BE2C (cell line): ENCODE results near the gene ADCK1.

Experiments
- DNase-seq: peaks from one replicate; pipeline ENCODE4 v3.0.0-alpha.2; 2020
- H3K27me3 ChIP-seq: fragments of 250-450 bp; sonication (Bioruptor Pico); 2 replicates; pipeline ENCODE4 v1.5.1; 2020; ENCODE audit warnings: mild to moderate bottlenecking
- H3K36me3 ChIP-seq: fragments of 250-450 bp; sonication (Bioruptor Pico); 2 replicates; pipeline ENCODE4 v1.5.1; 2020; ENCODE audit warnings: mild to moderate bottlenecking
- H3K4me1 ChIP-seq: fragments of 250-450 bp; sonication (Bioruptor Pico); 2 replicates; pipeline ENCODE4 v1.5.1; 2020
- H3K4me3 ChIP-seq: 2 replicates; pipeline ENCODE4 v1.5.1; 2011; ENCODE audit warnings: low read depth, low read length
- H3K9me3 ChIP-seq: fragments of 250-450 bp; sonication (Bioruptor Pico); 2 replicates; pipeline ENCODE4 v1.5.1; 2020
- TF ChIP-seq, protein P1 (sequence below): IDR thresholded peaks from 2 replicates; pipeline ENCODE4 v1.5.1; 2012; ENCODE audit warnings: mild to moderate bottlenecking, low read depth, low read length

ADCK1 gene

DNA sequence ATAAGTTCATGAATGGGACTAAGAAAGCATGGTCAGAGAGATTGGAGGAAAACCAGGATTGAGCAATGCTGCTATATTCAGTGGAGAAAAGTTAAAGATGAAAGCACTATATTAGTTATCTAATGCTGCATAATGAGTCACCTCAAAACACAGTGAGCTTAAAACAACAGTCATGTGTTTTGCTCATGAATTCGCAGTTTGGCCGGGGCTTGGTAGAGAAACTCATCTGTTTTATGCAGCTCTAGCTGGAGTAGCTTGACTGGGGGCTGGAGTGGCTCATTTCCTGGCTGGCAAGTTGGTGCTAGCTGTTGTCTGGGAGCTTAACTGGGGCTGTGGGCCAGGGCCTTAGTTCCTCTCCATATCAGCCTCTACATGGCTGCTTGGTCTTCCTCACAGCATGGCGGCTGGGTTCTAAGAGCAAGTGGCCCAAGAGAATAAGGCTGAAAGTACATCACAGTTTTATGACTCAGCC is 90.1 kb downstream of the ADCK1 start:
- peaks cover 5% of the 10 kb centered on the region for H3K4me1 ChIP-seq
- TF ChIP-seq, protein P1, sequence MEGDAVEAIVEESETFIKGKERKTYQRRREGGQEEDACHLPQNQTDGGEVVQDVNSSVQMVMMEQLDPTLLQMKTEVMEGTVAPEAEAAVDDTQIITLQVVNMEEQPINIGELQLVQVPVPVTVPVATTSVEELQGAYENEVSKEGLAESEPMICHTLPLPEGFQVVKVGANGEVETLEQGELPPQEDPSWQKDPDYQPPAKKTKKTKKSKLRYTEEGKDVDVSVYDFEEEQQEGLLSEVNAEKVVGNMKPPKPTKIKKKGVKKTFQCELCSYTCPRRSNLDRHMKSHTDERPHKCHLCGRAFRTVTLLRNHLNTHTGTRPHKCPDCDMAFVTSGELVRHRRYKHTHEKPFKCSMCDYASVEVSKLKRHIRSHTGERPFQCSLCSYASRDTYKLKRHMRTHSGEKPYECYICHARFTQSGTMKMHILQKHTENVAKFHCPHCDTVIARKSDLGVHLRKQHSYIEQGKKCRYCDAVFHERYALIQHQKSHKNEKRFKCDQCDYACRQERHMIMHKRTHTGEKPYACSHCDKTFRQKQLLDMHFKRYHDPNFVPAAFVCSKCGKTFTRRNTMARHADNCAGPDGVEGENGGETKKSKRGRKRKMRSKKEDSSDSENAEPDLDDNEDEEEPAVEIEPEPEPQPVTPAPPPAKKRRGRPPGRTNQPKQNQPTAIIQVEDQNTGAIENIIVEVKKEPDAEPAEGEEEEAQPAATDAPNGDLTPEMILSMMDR = no peak
- H3K9me3 ChIP-seq = no peaks in the 10 kb centered on the region
- H3K4me3 ChIP-seq = no peak overlapping the region
- no peaks in the 10 kb centered on the region for H3K36me3 ChIP-seq
- no peak for DNase-seq
- no peaks in the 10 kb centered on the region for H3K27me3 ChIP-seq

DNA sequence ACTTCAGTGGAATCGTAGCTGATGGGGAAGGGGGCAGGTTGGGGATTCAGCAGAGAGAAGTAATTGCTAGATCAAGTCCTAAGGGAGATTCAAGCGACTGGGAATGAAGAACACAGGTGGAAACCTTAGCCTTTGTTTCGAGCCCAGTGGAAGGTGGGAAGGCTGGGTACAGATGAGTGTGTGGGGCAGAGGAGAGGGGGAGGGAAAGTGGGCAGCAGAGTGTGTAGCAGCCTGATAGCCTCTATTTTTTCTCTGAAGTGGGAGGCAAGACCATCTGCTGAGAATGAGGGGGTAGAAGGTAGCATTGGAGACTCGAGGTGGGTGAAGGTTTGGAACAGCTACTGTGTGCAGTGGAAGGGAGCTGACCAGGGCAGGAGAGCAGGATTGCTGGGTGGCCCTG is 91.0 kb downstream of the ADCK1 start:
- Histone ChIP-seq H3K9me3 (no peaks in the 10 kb centered on the region), H3K36me3 (no peaks in the 10 kb centered on the region), H3K4me1 (no peaks in the 10 kb centered on the region), H3K27me3 (no peaks in the 10 kb centered on the region), H3K4me3 (no peak overlapping the region)
- no peak for DNase-seq
- TF ChIP-seq, protein P1 = no peak

DNA sequence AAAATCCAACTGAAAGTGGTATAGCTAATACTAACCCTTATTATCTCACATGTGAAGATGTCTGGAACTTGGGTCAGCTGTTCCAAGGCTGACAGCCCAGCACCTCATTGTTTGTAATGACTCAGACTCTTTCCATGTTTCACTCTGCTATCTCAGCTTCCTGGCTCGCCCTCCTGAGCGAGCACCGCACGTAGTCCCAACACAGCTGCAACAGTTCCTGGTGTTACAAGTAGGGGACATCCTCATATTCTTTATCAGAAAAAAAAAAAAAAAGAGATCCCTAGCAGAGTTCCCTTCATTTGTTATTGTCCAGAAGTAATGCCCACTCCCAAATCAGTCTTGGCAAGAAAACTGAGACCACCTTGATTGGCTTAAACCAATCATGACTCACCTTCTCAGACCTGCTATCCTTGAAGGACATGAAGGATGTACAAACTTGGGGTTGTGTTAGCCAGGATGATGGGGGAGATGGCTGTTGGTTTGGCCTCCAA is 92.5 kb downstream of the ADCK1 start:
- no peaks in the 10 kb centered on the region for H3K9me3 ChIP-seq
- no peaks in the 10 kb centered on the region for H3K36me3 ChIP-seq
- no peak for DNase-seq
- no peaks in the 10 kb centered on the region for H3K27me3 ChIP-seq
- peaks cover 10% of the 10 kb centered on the region for H3K4me1 ChIP-seq
- TF ChIP-seq, protein P1 = no peak
- no peak overlapping the region for H3K4me3 ChIP-seq

DNA sequence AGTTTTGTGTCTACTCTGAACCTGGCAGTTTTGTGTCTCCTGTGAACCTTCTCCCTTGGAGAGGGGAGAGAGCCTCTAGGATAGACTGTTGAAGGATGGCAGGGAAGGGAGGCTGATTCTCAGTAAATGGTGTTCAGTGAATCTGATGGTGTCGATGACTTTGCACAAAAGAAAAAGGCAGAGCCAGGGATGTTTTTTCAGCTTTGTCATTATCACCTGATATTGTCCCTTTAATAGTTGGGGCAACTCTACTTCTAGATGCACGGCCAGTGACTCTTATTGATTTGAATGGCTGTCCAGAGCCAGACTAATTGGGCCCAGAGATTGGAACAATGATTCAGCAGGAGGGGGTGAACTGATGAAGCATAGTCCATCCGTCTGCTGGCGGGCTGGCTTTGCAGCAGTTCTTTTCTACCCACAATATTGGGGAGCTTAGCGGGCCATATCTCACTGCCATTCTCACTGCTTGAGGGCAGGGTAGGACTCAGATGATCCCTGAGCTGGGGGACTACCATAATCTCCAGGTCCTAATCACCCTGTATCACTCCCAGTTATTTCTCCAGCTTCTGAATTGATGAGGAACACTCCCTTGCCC is 93.1 kb downstream of the ADCK1 start:
- H3K27me3 ChIP-seq = no peaks in the 10 kb centered on the region
- no peaks in the 10 kb centered on the region for H3K9me3 ChIP-seq
- TF ChIP-seq, protein P1 = no peak
- no peak overlapping the region for H3K4me3 ChIP-seq
- no peaks in the 10 kb centered on the region for H3K36me3 ChIP-seq
- H3K4me1 ChIP-seq = peaks cover 10% of the 10 kb centered on the region
- no peak for DNase-seq

DNA sequence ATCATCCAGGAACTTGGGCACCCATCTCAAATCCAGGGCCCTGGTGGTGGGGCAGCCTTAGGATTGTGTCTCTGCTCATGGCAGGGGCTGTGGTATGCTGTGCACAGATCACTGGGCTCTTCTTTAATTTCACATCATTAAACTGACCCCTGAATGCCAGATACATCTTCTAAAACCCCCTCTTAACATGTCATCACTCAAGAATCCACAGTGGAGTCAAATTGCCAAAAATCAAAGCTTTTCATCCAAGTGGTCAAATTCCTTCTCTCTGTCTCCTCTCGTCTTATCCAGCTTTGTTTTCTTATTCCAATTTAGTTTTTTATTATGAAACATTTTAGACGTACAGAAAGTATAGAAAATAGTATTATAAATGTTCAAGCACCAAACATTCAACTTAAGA is 97.5 kb downstream of the ADCK1 start:
- TF ChIP-seq, protein P1 = no peak
- no peak for DNase-seq
- Histone ChIP-seq H3K36me3 (0 out of 2 replicates have a peak, but pooled peaks cover 3% of the 10 kb centered on the region), H3K9me3 (no peaks in the 10 kb centered on the region), H3K4me3 (no peak overlapping the region), H3K4me1 (peaks cover 10% of the 10 kb centered on the region), H3K27me3 (no peaks in the 10 kb centered on the region)

DNA sequence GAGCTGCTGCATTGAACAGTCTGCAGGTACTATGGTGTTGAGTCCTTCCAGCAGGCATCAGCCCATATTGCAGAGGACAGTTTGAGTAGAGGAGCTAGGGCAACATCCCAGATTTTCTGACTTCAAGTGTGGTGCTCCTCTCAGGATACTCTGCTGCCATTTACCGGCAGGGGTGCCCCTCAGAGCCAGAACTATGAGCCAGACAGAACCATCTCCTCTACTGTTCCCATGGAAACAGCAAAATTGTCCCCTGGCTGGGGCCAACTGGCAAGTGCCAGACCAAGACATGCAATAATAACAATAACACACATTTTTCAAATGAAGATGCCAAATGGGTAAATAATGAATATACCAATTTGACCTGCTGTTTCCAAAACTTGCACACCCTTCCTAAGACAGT is 102.9 kb downstream of the ADCK1 start:
- TF ChIP-seq, protein P1 = no peak
- no peak for DNase-seq
- no peaks in the 10 kb centered on the region for H3K9me3 ChIP-seq
- H3K36me3 ChIP-seq = 0 out of 2 replicates have a peak, but pooled peaks cover 3% of the 10 kb centered on the region
- no peak overlapping the region for H3K4me3 ChIP-seq
- no peaks in the 10 kb centered on the region for H3K4me1 ChIP-seq
- no peaks in the 10 kb centered on the region for H3K27me3 ChIP-seq
